GM18526 (cell line): ENCODE results near the gene FLRT2.

Experiments used
- POLR2A ChIP-seq: IDR thresholded peaks from 3 replicates; pipeline ENCODE4 v1.6.1; 2011; ENCODE audit not compliant: insufficient read length; ENCODE audit errors: extremely low read depth

Gene FLRT2

DNA sequence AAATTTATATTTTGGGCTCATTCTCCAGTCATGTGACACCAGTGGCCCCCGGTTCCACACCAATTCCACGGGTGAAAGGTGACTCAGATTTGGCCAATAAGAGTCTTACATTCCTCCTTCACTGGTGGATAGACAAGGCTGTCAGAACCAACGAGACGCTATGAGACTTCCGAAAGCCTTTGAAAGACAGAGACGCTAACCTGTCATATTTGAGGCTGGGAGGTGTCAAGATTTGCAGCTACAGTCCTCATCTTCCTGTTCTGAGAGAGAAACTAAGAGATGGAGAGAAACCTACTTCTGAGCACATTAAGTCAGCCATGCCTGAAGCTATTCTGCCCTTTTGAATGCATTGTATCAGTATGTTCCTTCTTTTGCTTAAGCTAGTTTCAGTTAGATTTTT, 171.2 kb downstream of the FLRT2 start:
- TF ChIP-seq POLR2A = no peak

DNA sequence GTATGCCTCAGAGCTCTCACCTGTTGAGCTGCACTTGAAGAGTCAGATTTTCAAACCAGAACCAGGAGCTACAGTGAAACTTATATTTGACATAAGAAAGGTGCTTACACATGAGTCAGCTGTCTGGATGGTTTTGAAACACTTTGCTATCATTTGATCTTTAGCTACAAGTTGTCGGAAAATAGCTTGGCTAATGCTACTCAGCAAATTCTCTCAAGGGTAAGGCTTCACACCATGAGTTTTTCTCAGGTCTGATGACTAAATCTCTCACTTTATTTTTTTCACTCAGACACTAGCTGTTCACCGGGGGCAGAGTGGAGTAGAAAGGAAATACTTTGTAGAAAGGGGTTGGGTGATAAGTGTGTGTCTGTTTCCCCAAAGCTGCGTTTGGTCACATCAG, 171.8 kb downstream of the FLRT2 start:
- no peak for TF ChIP-seq POLR2A

DNA sequence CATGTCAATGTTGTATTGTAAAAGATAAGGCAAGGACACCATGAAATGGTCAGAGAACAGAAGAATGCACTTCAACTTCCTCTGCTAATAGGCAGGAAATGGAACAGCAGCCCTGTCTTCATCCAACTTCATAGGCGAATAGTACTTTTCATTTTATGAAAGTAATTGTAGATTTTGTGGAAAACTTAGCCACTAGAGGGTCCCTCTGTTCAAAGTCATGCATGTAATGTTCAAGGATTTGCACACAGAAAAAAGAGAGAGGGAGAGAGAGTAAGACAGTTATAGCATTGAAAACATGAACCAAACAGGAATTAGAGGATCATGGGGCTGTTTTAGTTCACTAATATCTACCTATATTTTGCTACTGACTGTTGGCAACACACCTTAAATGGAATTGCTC, 172.2 kb downstream of the FLRT2 start:
- no peak for TF ChIP-seq POLR2A

DNA sequence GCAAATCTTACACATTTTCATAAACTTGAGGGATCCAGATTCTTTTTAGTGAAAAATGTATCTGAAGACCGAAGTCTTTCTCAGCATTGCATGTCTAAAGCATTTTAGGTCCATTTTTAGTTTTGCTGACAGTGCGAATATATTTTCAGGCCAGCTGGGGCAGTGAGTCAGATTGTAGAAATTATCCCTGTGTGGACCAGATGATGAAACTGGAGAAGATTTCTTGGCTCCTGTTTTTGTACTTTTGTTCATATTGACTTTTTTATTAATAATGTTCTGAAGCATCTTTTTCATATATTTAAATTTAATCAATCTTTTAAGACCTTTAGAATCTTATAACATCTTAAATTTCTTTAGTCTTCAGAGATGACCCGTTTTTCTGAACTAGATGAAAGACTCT, 173.1 kb downstream of the FLRT2 start:
- no peak for TF ChIP-seq POLR2A
